NCI-H187 (cell line): ENCODE measurements around the gene SEPTIN1.
"Not testable (repeated sequence)": the region's sequence is repeated elsewhere in the genome, so short reads cannot be mapped to it uniquely, and the experiment has no call there.

Experiments used
- DNase-seq, 2 experiments: peaks; one replicate each; lab custom pipeline; 2025; lab: John Stamatoyannopoulos, UW

SEPTIN1 gene

GRCh38 chr16:30357715-30358576 lies 24.4 kb downstream of the SEPTIN1 start:
- no peak for DNase-seq

DNA sequence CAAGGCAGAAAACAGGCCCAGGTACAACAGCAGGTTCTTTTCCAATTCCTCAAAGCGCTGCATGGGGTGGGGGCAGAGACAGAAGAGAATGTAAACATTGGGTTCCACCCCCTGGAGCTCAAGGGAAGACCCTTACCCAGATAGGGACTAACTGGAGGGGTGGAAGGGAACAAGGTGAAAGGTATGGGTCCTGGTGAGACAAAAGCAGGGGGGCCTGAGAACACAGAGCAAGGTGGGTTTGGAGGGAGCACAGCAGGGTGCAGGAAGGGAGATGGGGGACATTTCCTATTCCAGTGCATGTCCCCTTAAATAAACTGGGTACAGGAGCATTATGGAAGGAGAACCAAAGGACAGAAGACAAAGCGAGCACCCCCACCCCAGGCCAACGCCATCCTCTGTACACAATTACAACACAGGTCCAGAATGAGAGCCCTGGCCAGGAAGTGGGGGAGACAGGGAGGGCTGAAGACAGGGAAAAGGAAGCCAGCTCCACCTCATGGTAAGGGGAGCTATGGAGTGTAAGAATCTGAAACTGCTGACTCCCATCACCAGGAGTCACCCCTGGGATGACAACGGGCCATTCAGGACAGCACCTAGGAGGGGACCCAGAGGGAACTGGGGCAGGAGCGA lies 25.2 kb downstream of the SEPTIN1 start:
- DNase-seq, result no peak

DNA sequence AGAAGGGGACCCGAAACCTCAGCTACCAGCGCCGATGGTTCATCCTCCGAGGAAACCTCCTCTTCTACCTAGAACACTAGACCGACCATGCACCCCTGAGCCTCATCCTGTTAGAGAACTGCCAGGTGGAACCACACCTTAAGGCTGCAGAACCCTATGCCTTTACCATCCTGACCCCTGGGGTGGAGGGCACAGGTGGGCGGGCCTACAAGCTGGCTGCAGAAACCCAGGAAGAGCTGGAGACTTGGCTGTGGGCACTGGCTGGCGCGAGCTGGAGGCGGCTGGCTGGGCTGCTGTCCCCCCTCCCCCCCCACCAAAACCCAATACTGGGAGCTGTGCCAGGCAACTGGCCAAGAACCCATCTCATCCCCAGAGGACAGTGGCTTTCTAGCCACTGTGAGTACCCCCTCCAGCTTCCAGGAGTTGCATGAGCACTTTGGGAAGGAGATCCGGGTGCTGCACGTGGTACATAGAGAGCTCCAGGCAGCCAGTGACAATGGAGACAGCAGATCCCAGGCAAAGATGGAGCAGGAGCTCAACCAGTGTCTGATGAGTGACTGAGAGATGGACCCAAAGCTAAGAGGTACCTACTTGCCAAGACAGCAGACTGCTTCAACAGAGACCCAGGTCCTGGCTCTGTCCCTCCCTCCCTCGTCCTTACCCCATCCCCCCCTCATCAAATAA lies 25.8 kb downstream of the SEPTIN1 start:
- DNase-seq, result no peak

GRCh38 chr16:30355954-30356308 lies 26.4 kb downstream of the SEPTIN1 start:
- no peak for DNase-seq

GRCh38 chr16:30355144-30355953 lies 27.0 kb downstream of the SEPTIN1 start, which contains the start of gene CD2BP2:
TSS of gene CD2BP2 (minus strand) at chr16:30355308. CDS start at chr16:30354681, 627 bp downstream.
- peak; percentile 74 to 86 for DNase-seq

GRCh38 chr16:30354423-30355143 lies 27.8 kb downstream of the SEPTIN1 start:
- no peak for DNase-seq

- no peak for DNase-seq
Measured at GRCh38 chr16:30353438-30354129, 28.8 kb downstream of the SEPTIN1 start.

GRCh38 chr16:30352488-30353401 lies 29.6 kb downstream of the SEPTIN1 start:
- no peak for DNase-seq

DNA sequence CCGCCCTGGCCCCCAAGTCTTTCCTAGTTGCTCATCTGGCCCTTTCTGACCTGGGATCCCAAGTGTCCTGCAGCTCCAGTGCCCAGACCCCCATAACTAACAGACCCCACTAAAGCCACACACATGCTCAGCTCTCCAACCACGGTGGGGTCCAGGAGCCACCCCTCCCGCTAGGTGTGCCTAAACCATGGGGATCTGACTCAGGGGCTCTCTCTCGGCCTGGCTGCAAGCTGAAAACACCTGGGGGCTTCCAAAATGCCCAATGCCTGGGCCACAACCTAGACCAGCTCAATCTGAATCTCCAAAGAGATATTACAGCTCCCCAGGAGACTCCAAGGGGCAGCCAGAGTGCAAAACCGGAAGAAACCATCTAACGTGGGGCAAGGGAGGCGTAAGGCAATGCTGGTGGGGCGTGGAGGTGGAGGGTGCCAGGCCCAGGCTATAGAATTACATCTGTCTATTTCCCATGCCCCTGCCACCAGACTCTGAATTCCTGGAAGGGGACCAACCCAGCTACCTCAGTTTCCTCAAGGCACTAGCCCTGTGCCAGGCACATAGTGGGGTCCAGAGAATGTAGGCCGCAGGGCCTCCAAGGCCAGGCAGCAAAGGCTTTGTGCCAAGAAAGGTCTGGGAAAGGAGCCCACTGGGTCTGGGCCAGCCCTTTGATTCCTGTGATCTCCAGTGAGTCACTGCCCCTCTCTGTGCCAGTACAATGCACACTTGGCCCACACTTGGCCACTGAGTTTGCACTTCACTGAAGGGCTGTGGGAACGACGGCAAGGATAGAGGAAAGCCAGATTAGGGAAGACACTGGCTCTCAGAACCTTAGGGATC lies 30.6 kb downstream of the SEPTIN1 start:
- no peak for DNase-seq

DNA sequence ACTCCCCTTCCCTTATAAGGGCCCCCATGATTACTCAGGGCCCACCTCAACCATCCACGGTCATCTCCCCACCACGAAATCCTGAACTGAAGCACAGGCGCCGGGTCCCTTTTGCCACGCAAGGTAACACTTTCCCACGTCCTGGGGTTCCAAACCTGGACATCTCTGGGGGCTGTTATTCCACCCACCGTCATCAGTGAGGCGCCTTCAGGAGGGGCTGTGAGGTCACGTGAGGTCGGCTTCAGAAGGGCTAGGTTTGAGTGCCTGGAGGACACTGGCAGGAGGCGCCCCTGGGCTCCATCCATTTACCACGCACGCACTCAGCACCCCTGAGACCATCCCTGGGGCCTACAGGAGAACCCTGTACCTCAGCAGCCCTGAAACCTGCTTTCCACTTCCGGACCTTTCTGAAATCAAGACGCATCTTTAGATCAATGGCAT lies 31.3 kb downstream of the SEPTIN1 start:
- no peak for DNase-seq

- DNase-seq, result no peak
Measured at GRCh38 chr16:30350134-30350871, 32.1 kb downstream of the SEPTIN1 start.

GRCh38 chr16:30349675-30350074 lies 32.7 kb downstream of the SEPTIN1 start:
- DNase-seq, result no peak

- no peak for DNase-seq
Measured at GRCh38 chr16:30348929-30349328, 33.4 kb downstream of the SEPTIN1 start.

GRCh38 chr16:30348113-30348512 lies 34.2 kb downstream of the SEPTIN1 start:
- DNase-seq, result no peak

DNA sequence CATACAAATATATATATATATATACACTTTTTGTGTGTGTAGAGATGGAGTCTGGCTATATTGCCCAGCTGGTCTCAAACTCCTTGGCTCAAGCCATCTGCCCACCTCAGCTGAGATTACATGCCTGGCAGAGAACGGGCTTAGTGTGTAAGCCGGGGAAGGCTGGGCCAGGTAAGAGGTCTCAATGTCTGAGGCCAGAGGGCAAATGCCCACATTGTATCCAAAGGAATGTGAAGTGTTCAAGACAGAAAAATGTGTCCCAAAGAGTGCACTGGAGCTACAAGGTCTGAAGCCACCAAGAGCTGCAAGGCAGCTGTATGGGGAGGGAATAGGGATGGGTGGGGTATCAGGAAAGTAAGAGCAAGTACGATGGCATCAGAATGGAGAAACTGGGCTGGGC lies 36.1 kb downstream of the SEPTIN1 start:
- DNase-seq, result no peak

DNA sequence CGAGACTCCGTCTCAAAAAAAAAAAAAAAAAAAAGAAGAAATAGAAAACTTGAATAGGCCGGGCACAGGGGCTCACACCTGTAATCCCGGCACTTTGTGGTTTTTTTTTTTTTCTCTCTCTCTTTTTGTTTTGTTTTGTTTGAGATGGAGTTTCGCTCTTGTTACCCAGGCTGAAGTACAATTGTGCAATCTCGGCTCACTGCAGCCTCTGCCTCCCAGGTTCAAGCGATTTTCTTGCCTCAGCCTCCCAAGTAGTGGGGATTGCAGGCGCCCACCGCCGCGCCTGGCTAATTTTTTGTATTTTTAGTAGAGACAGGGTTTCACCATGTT lies 38.9 kb downstream of the SEPTIN1 start:
- not testable (repeated sequence) for DNase-seq

GRCh38 chr16:30342751-30343490 lies 39.4 kb downstream of the SEPTIN1 start:
- no peak for DNase-seq
